Trophoblast cell (in vitro differentiated cells and primary cell): Measurements from ENCODE around the gene ROR1.

Experiments
- DNase-seq, 2 donors: peaks; one replicate each; pipeline ENCODE4 v3.0.0-alpha.2; 2016
- H2AFZ ChIP-seq: 2 replicates; pipeline ENCODE4 v1.6.1; 2013; ENCODE audit warnings: low read length, moderate library complexity, mild to moderate bottlenecking; ENCODE audit not compliant: insufficient read depth, poor library complexity
- H2AK5ac ChIP-seq: 2 replicates; pipeline ENCODE4 v1.6.1; 2013; ENCODE audit warnings: mild to moderate bottlenecking, low read length
- H2BK120ac ChIP-seq: 2 replicates; pipeline ENCODE4 v1.6.1; 2013; ENCODE audit warnings: low read length, mild to moderate bottlenecking, moderate library complexity; ENCODE audit not compliant: insufficient read depth, poor library complexity
- H2BK12ac ChIP-seq: 2 replicates; pipeline ENCODE4 v1.6.1; 2013; ENCODE audit warnings: mild to moderate bottlenecking, low read length, moderate library complexity
- H2BK5ac ChIP-seq: 2 replicates; pipeline ENCODE4 v1.6.1; 2013; ENCODE audit warnings: low read length, low read depth, moderate library complexity, mild to moderate bottlenecking; ENCODE audit not compliant: poor library complexity
- H3K14ac ChIP-seq: 2 replicates; pipeline ENCODE4 v1.6.1; 2013; ENCODE audit warnings: mild to moderate bottlenecking, low read length
- H3K18ac ChIP-seq: 2 replicates; pipeline ENCODE4 v1.6.1; 2013; ENCODE audit warnings: mild to moderate bottlenecking, low read length
- H3K23ac ChIP-seq: 2 replicates; pipeline ENCODE4 v1.6.1; 2013; ENCODE audit warnings: low read length
- H3K27ac ChIP-seq: 2 replicates; pipeline ENCODE4 v1.5.1; 2013; ENCODE audit warnings: low read depth, mild to moderate bottlenecking, inconsistent platforms, low read length, moderate library complexity
- H3K27me3 ChIP-seq: 2 replicates; pipeline ENCODE4 v1.6.1; 2013; ENCODE audit warnings: inconsistent platforms, mild to moderate bottlenecking, low read length, moderate library complexity; ENCODE audit not compliant: insufficient read depth
- H3K36me3 ChIP-seq, 2 experiments: 1 replicate in 1 of 2; 2 replicates in 1 of 2; pipeline ENCODE4 v1.6.1; 2013; ENCODE audit warnings: low read length in 2 of 2, mild to moderate bottlenecking in 2 of 2, moderate library complexity in 1 of 2; ENCODE audit not compliant: insufficient read depth in 2 of 2, control insufficient read depth in 1 of 2
- H3K4ac ChIP-seq: 2 replicates; pipeline ENCODE4 v1.6.1; 2013; ENCODE audit warnings: low read depth, mild to moderate bottlenecking, low read length, moderate library complexity
- H3K4me1 ChIP-seq, 2 experiments: 1 replicate in 1 of 2; 2 replicates in 1 of 2; pipeline ENCODE4 v1.6.1; 2013; ENCODE audit warnings: low read length in 2 of 2, mild to moderate bottlenecking in 2 of 2, moderate library complexity in 1 of 2; ENCODE audit not compliant: insufficient read depth in 2 of 2, control insufficient read depth in 1 of 2
- H3K4me2 ChIP-seq: 2 replicates; pipeline ENCODE4 v1.6.1; 2013; ENCODE audit warnings: inconsistent platforms, mild to moderate bottlenecking, low read length, moderate library complexity
- H3K4me3 ChIP-seq: 2 replicates; pipeline ENCODE4 v1.5.1; 2013; ENCODE audit warnings: mild to moderate bottlenecking, low read depth, low read length, inconsistent platforms
- H3K79me1 ChIP-seq: one replicate; pipeline ENCODE4 v1.6.1; 2013; ENCODE audit warnings: low read length
- H3K79me2 ChIP-seq: 2 replicates; pipeline ENCODE4 v1.6.1; 2013; ENCODE audit warnings: low read length, mild to moderate bottlenecking; ENCODE audit not compliant: control insufficient read depth, insufficient read depth, poor library complexity
- H3K9ac ChIP-seq: 2 replicates; pipeline ENCODE4 v1.6.1; 2013; ENCODE audit warnings: mild to moderate bottlenecking, low read length
- H3K9me3 ChIP-seq: 2 replicates; pipeline ENCODE4 v1.6.1; 2013; ENCODE audit warnings: low read depth, mild to moderate bottlenecking, control low read depth, inconsistent platforms, low read length; ENCODE audit not compliant: insufficient read depth
- H4K12ac ChIP-seq: 2 replicates; pipeline ENCODE4 v1.6.1; 2013; ENCODE audit warnings: low read depth, mild to moderate bottlenecking, low read length, moderate library complexity
- H4K8ac ChIP-seq: 2 replicates; pipeline ENCODE4 v1.6.1; 2013; ENCODE audit warnings: low read depth, mild to moderate bottlenecking, low read length, moderate library complexity
- H4K91ac ChIP-seq: one replicate; pipeline ENCODE4 v1.6.1; 2013; ENCODE audit warnings: low read depth, mild to moderate bottlenecking, low read length, moderate library complexity
- WGBS: extraction: QIAGEN DNeasy Blood & Tissue Kit; methylation state at CpG from one replicate; pipeline ENCODE4 v1.1.7; 2013; ENCODE audit warnings: missing lambda C conversion rate; ENCODE audit not compliant: insufficient read length, insufficient coverage; ENCODE audit errors: extremely low coverage; 5-methylcytosine and 5-hydroxymethylcytosine counted together

The ROR1 gene

DNA sequence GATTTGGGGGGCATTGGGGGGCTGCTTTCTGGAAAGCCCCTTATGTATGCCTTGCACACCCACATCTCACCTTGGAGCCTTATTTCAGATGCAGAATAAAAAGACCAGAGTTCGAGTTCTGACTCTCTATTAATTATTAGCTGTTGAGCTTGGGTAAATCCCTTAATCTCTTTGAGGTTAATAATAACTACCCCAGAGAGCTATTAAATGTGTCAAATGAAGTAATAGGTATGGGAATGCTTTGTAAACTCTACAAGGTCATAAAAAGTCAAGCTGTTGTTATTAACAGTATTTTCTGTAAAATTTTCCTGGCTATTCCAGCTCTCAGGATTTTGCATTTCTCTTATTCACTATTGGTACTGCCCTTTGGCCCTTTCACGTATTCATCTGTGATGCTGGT, 122.9 kb downstream of the ROR1 start:
- Histone ChIP-seq H3K4me3 (no peak overlapping the region), H3K36me3 (no peaks in the 10 kb centered on the region), H3K14ac (no peak overlapping the region), H3K4me2 (no peak overlapping the region), H3K79me2 (no peaks in the 10 kb centered on the region), H3K18ac (no peak overlapping the region), H2BK12ac (no peak overlapping the region), H2AK5ac (no peak overlapping the region), H3K9ac (no peak overlapping the region), H2AFZ (no peak overlapping the region), H3K27me3 (no peaks in the 10 kb centered on the region), H3K4ac (no peak overlapping the region), H3K23ac (no peak overlapping the region), H2BK5ac (no peak overlapping the region), H3K9me3 (no peaks in the 10 kb centered on the region), H2BK120ac (no peak overlapping the region), H4K8ac (no peak overlapping the region), H3K79me1 (no peaks in the 10 kb centered on the region), H4K91ac (no peak overlapping the region), H3K4me1 (peaks cover 0 to 3% of the 10 kb centered on the region in 2 experiments), H4K12ac (no peak overlapping the region), H3K27ac (no peak overlapping the region)
- no peak for DNase-seq
- WGBS: no CpG with 5 or more reads among the region's 2 CpGs

DNA sequence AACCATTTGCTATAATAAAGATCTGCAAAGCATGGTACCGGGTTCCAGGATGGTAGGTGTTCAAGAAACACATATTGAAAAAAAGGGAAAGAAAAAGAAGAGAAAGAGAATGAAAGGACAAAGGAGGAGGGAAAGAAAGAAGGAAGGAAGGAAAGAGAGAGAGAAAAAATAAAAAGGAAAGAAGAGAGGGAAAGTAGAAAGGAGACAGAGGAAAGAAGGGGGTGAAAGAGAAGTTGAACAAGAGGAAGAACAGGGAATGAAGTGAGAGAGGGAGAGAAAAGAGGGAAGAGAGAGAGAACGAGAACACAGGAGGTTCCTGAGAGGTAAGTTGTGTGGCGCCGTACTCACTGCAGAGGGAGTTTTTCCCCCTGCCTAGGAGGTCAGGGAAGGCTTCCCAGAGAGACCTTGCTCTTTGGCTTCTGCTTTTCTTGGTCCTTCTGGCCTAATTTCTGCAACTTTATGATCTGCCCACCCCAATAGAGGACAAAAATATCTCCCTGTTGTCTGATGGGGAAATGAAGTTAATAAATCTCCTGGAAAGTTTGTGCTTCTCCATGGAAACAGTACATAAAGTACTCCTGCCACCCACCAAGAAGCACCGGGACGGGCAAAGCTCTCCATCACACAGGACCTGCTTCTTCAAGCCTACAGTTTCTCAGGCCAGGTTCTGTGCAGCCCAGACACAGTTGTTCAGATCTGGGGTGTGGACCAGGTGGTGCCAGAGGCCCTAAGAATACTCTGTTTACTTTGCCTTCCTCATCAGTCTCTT, 124.8 kb downstream of the ROR1 start:
- no peak overlapping the region for H2AK5ac ChIP-seq
- no peak for DNase-seq
- no CpG with 5 or more reads among the region's 6 CpGs for WGBS
- no peak overlapping the region for H4K12ac ChIP-seq
- H3K4ac ChIP-seq: no peak overlapping the region
- no peak overlapping the region for H2BK12ac ChIP-seq
- no peak overlapping the region for H2BK5ac ChIP-seq
- H3K4me2 ChIP-seq: no peak overlapping the region
- no peak overlapping the region for H3K4me3 ChIP-seq
- no peak overlapping the region for H3K9ac ChIP-seq
- H3K23ac ChIP-seq: no peak overlapping the region
- H3K79me2 ChIP-seq: no peaks in the 10 kb centered on the region
- H4K91ac ChIP-seq: no peak overlapping the region
- peaks cover 0 to 3% of the 10 kb centered on the region in 2 experiments for H3K4me1 ChIP-seq
- H3K27me3 ChIP-seq: no peaks in the 10 kb centered on the region
- H3K27ac ChIP-seq: no peak overlapping the region
- H3K36me3 ChIP-seq: no peaks in the 10 kb centered on the region
- H2BK120ac ChIP-seq: no peak overlapping the region
- H3K18ac ChIP-seq: no peak overlapping the region
- no peak overlapping the region for H4K8ac ChIP-seq
- no peak overlapping the region for H2AFZ ChIP-seq
- no peaks in the 10 kb centered on the region for H3K9me3 ChIP-seq
- no peak overlapping the region for H3K14ac ChIP-seq
- H3K79me1 ChIP-seq: no peaks in the 10 kb centered on the region

DNA sequence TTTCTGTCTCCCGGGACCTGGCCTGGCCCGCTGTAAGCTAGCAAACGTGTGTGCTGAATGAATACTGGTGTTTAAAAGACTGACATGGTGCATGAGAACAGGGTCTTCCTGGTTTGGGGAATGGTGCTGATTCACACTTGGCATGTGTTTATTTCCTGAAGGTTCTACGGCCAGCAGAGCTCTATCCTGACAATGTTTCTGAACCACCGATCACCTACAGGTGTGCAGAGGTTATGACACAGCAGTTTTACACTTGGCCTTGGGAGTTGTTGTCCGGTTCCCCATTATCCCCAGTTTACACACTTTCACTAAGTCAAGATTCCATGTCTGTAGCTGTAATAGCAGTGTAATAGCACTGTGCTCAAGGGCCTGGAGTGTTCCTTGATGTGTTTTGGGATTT, 127.3 kb downstream of the ROR1 start:
- Histone ChIP-seq H3K27me3 (no peaks in the 10 kb centered on the region), H2BK12ac (no peak overlapping the region), H3K9ac (no peak overlapping the region), H3K4ac (no peak overlapping the region), H4K8ac (no peak overlapping the region), H3K79me1 (no peaks in the 10 kb centered on the region), H2AK5ac (no peak overlapping the region), H3K4me1 (peaks cover 0 to 3% of the 10 kb centered on the region in 2 experiments), H3K18ac (no peak overlapping the region), H2AFZ (no peak overlapping the region), H3K9me3 (no peaks in the 10 kb centered on the region), H3K4me3 (no peak overlapping the region), H3K79me2 (no peaks in the 10 kb centered on the region), H4K91ac (no peak overlapping the region), H3K27ac (no peak overlapping the region), H2BK120ac (no peak overlapping the region), H3K36me3 (no peaks in the 10 kb centered on the region), H3K4me2 (no peak overlapping the region), H2BK5ac (no peak overlapping the region), H3K14ac (no peak overlapping the region), H3K23ac (no peak overlapping the region), H4K12ac (no peak overlapping the region)
- DNase-seq: no peak
- no CpG with 5 or more reads among the region's 6 CpGs for WGBS

DNA sequence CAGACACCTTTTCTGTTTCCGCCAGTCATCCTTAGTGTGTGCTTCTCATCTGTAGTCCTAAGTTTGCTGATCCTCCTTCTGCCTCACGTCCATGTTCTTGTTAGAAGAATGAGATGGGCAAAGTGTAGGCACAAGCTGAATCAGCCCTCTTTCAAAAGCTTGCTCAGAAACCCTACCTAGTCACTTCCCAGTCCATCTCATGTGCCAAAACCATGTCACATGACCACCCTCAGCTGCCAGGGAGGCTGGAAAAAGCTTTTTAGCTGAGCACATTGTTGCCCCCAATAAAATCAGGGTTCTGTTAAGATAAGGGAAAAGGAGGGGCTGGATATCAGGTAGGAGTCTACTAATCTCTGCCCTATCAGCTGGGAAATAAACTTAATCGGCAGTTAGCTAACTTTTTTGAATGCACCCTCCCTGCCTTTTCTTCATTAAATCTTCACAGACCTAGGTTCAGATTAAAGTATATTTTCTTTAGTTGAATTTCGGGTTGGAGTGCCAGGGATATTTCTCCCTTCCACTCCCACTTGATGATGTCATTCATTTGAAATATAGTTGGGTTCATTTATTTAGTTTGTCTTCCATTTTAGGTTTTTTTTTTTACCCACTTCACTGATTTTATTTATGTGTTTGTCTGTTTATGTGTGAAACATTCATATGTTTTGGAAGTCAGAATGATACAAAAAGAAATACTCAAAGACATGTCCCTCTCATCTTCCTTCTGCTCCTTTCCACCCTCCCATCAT, 129.2 kb downstream of the ROR1 start:
- Histone ChIP-seq H3K4me3 (no peak overlapping the region), H2AK5ac (no peak overlapping the region), H3K4me2 (no peak overlapping the region), H2AFZ (no peak overlapping the region), H3K14ac (no peak overlapping the region), H2BK120ac (no peak overlapping the region), H3K4me1 (peaks cover 2 to 3% of the 10 kb centered on the region in 2 experiments), H4K12ac (no peak overlapping the region), H3K18ac (no peak overlapping the region), H3K9ac (no peak overlapping the region), H3K9me3 (no peaks in the 10 kb centered on the region), H3K27ac (no peak overlapping the region), H3K79me2 (no peaks in the 10 kb centered on the region), H3K36me3 (no peaks in the 10 kb centered on the region), H3K4ac (no peak overlapping the region), H2BK5ac (no peak overlapping the region), H2BK12ac (no peak overlapping the region), H4K91ac (no peak overlapping the region), H3K79me1 (no peaks in the 10 kb centered on the region), H3K23ac (no peak overlapping the region), H3K27me3 (no peaks in the 10 kb centered on the region), H4K8ac (no peak overlapping the region)
- WGBS: no CpG with 5 or more reads among the region's 4 CpGs
- no peak for DNase-seq
